Loucy (cell line): ENCODE data around the gene ASIC5.

Experiments used
- H2AFZ ChIP-seq: fragments of 200-600 bp; sonication (generic); 2 replicates; pipeline ENCODE4 v1.6.0; 2016; ENCODE audit warnings: antibody characterized with exemption, mild to moderate bottlenecking, low read length, moderate library complexity
- H3F3A ChIP-seq: fragments of 200-600 bp; 2 replicates; pipeline ENCODE4 v1.6.0; 2016; ENCODE audit warnings: antibody characterized with exemption, low read depth, mild to moderate bottlenecking
- H3K27me3 ChIP-seq: fragments of 200-600 bp; sonication (generic); 2 replicates; pipeline ENCODE4 v1.6.1; 2014; ENCODE audit warnings: low read length, mild to moderate bottlenecking; ENCODE audit not compliant: insufficient read depth, poor library complexity, severe bottlenecking
- H3K36me3 ChIP-seq: fragments of 200-600 bp; sonication (generic); 2 replicates; pipeline ENCODE4 v1.6.1; 2016; ENCODE audit warnings: low read length; ENCODE audit not compliant: insufficient read depth
- H3K4me1 ChIP-seq: fragments of 200-600 bp; sonication (generic); 2 replicates; pipeline ENCODE4 v1.5.1; 2014; ENCODE audit warnings: low read length, mild to moderate bottlenecking; ENCODE audit not compliant: insufficient read depth, poor library complexity, severe bottlenecking
- H3K4me2 ChIP-seq: fragments of 200-600 bp; sonication (generic); 2 replicates; pipeline ENCODE4 v1.6.0; 2014; ENCODE audit warnings: antibody characterized with exemption, low read length, low read depth, mild to moderate bottlenecking; ENCODE audit not compliant: poor library complexity, severe bottlenecking
- H3K4me3 ChIP-seq: fragments of 200-600 bp; sonication (generic); 2 replicates; pipeline ENCODE4 v1.5.1; 2014; ENCODE audit warnings: low read length, mild to moderate bottlenecking, mixed read lengths; ENCODE audit not compliant: poor library complexity, severe bottlenecking
- H3K79me2 ChIP-seq: fragments of 200-600 bp; sonication (generic); 2 replicates; pipeline ENCODE4 v1.6.1; 2014; ENCODE audit warnings: low read length; ENCODE audit not compliant: insufficient read depth
- H3K9ac ChIP-seq: fragments of 200-600 bp; sonication (generic); 2 replicates; pipeline ENCODE4 v1.6.0; 2014; ENCODE audit warnings: mild to moderate bottlenecking, low read depth, low read length, moderate library complexity; ENCODE audit not compliant: poor library complexity, severe bottlenecking
- H3K9me2 ChIP-seq: fragments of 200-600 bp; sonication (generic); replicated peaks from 2 replicates; pipeline ENCODE4 v1.6.1; 2016; ENCODE audit warnings: low read depth, low read length, mixed read lengths
- H3K9me3 ChIP-seq: fragments of 200-600 bp; sonication (generic); 2 replicates; pipeline ENCODE4 v1.6.1; 2014; ENCODE audit warnings: mild to moderate bottlenecking, antibody characterized with exemption, low read length, low read depth; ENCODE audit not compliant: insufficient read depth
- H4K20me1 ChIP-seq: fragments of 200-600 bp; sonication (generic); 2 replicates; pipeline ENCODE4 v1.6.0; 2014; ENCODE audit warnings: antibody characterized with exemption, low read length, mild to moderate bottlenecking; ENCODE audit not compliant: insufficient read depth, poor library complexity, severe bottlenecking
- EZH2phosphoT487 ChIP-seq: fragments of 200-600 bp; IDR thresholded peaks from 2 replicates; pipeline ENCODE4 v1.6.1; 2018; ENCODE audit warnings: antibody characterized with exemption, mild to moderate bottlenecking, moderate library complexity, borderline replicate concordance
- TF ChIP-seq, protein P1 (sequence below): fragments of 200-600 bp; sonication (generic); conservative IDR thresholded peaks from 2 replicates; pipeline ENCODE4 v1.5.1; 2014; ENCODE audit warnings: mild to moderate bottlenecking, antibody characterized with exemption, low read length

Gene ASIC5

DNA sequence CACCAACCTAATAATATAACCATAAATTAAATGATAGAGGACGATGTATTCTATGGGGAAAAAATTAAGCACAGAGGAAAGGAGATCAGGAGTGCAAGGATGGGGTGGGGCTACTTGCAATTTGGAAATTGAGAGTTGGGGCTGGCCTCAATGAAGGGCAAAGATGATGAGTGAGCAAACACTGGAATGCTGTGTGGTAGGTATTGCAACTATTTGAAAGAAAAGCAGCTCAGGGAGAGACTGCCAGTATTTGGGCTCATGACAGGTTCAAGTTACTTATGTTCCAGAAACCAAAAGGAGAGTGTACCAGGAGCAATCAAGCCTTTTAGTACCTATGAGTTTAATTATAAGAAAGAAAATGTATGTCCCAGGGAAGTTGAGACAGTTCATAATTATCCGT is 47.4 kb downstream of the ASIC5 start:
- Histone ChIP-seq H3K4me3 (no peak overlapping the region), H3K27me3 (peaks cover 30% of the 10 kb centered on the region), H3F3A (no peaks in the 10 kb centered on the region), H2AFZ (no peak overlapping the region), H3K9me3 (no peaks in the 10 kb centered on the region), H3K4me2 (no peak overlapping the region), H3K79me2 (no peaks in the 10 kb centered on the region), H3K9ac (no peak overlapping the region), H3K36me3 (no peaks in the 10 kb centered on the region), H4K20me1 (no peaks in the 10 kb centered on the region), H3K4me1 (no peaks in the 10 kb centered on the region), H3K9me2 (no peaks in the 10 kb centered on the region)
- TF ChIP-seq, protein P1, sequence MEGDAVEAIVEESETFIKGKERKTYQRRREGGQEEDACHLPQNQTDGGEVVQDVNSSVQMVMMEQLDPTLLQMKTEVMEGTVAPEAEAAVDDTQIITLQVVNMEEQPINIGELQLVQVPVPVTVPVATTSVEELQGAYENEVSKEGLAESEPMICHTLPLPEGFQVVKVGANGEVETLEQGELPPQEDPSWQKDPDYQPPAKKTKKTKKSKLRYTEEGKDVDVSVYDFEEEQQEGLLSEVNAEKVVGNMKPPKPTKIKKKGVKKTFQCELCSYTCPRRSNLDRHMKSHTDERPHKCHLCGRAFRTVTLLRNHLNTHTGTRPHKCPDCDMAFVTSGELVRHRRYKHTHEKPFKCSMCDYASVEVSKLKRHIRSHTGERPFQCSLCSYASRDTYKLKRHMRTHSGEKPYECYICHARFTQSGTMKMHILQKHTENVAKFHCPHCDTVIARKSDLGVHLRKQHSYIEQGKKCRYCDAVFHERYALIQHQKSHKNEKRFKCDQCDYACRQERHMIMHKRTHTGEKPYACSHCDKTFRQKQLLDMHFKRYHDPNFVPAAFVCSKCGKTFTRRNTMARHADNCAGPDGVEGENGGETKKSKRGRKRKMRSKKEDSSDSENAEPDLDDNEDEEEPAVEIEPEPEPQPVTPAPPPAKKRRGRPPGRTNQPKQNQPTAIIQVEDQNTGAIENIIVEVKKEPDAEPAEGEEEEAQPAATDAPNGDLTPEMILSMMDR = no peak
- no peak for TF ChIP-seq EZH2phosphoT487

DNA sequence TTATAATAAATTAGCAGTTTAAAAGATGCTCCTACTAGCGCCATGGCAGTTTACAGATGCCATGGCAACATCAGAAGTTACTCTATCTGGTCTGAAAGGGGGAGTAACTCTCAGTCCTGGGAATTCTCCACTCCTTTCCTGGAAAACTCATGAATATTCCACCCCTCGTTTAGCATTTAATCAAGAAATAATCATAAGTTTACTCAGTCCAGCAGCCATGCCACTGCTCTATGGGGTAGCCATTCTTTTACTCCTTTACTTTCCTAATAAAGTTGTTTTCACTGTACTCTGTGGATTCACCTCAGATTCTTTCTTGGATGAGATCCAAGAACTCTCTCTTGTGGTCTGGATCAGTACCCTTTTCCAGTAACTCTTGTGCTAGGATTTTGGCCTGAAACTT is 55.0 kb downstream of the ASIC5 start:
- Histone ChIP-seq H2AFZ (no peak overlapping the region), H3K9me3 (no peaks in the 10 kb centered on the region), H3K27me3 (peaks cover 49% of the 10 kb centered on the region), H3K4me2 (no peak overlapping the region), H3K4me1 (no peaks in the 10 kb centered on the region), H3F3A (no peaks in the 10 kb centered on the region), H3K9ac (no peak overlapping the region), H3K79me2 (no peaks in the 10 kb centered on the region), H3K4me3 (no peak overlapping the region), H3K9me2 (no peaks in the 10 kb centered on the region), H3K36me3 (no peaks in the 10 kb centered on the region), H4K20me1 (no peaks in the 10 kb centered on the region)
- TF ChIP-seq, protein P1 = no peak
- TF ChIP-seq EZH2phosphoT487 = no peak

DNA sequence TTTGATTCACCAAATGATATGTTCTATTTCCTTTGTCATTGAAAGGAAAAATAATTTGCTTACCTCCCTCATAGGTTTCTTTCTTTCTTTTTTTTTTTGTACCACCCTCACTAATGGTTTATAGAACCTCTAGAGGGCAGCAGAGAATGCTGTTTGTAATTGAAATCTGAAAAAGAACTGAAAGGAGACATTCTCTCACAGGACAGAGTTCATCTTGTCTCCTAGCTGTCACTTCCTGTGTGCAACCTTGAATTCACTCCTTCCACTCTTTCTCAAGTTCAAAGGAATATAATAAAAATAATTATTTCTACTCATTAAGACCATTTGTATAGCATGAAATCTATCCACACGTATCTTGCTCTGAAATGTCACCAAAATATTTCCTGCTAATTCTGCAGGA is 56.2 kb downstream of the ASIC5 start:
- TF ChIP-seq EZH2phosphoT487 = no peak
- TF ChIP-seq, protein P1 = peak; percentile 75
- no peak overlapping the region for H3K9ac ChIP-seq
- no peaks in the 10 kb centered on the region for H3K9me2 ChIP-seq
- no peaks in the 10 kb centered on the region for H3F3A ChIP-seq
- H3K9me3 ChIP-seq = no peaks in the 10 kb centered on the region
- H3K79me2 ChIP-seq = no peaks in the 10 kb centered on the region
- H3K4me3 ChIP-seq = no peak overlapping the region
- H4K20me1 ChIP-seq = no peaks in the 10 kb centered on the region
- H3K4me1 ChIP-seq = peaks cover 8% of the 10 kb centered on the region
- no peak overlapping the region for H3K4me2 ChIP-seq
- H2AFZ ChIP-seq = no peak overlapping the region; the same call in 1 of the 2 replicates
- H3K27me3 ChIP-seq = peaks cover 36% of the 10 kb centered on the region
- H3K36me3 ChIP-seq = no peaks in the 10 kb centered on the region
